HG03439 (cell line): ENCODE results near the gene SPATA33.

Experiments used
- ATAC-seq: cut with Tn5 transposase; IDR thresholded peaks from one replicate; pipeline ENCODE4 v1.9.1; 2021; ENCODE audit warnings: mild to moderate bottlenecking, moderate library complexity; ENCODE audit not compliant: unreplicated experiment

SPATA33 gene

GRCh38 chr16:89657442-89658220 lies at the start of gene SPATA33, which contains the start of gene CHMP1A:
TSS of gene SPATA33 (plus strand) at chr16:89657836. CDS start at chr16:89657912, 76 bp downstream.
TSS of gene CHMP1A (minus strand) at chr16:89657708. CDS start at chr16:89657588, 120 bp downstream.
- peak; percentile 88 for ATAC-seq

- no peak for ATAC-seq
Measured at GRCh38 chr16:89607937-89608740, 49.5 kb upstream of the SPATA33 start.

GRCh38 chr16:89610108-89610453 lies 47.6 kb upstream of the SPATA33 start:
- no peak for ATAC-seq

- no peak for ATAC-seq
Measured at GRCh38 chr16:89612415-89613166, 45.0 kb upstream of the SPATA33 start.

- no peak for ATAC-seq
Measured at GRCh38 chr16:89613231-89613953, 44.2 kb upstream of the SPATA33 start, which contains the start of gene DPEP1. TSS of gene DPEP1 (plus strand) at chr16:89613642. CDS start at chr16:89630411, 16,769 bp downstream.

GRCh38 chr16:89613954-89614459 lies 43.6 kb upstream of the SPATA33 start:
- ATAC-seq, result no peak

- no peak for ATAC-seq
Measured at GRCh38 chr16:89615176-89615575, 42.5 kb upstream of the SPATA33 start.

GRCh38 chr16:89615596-89616090 lies 42.0 kb upstream of the SPATA33 start:
- ATAC-seq, result no peak

- ATAC-seq, result no peak
Measured at GRCh38 chr16:89616623-89617022, 41.0 kb upstream of the SPATA33 start.

GRCh38 chr16:89617036-89617435 lies 40.6 kb upstream of the SPATA33 start:
- no peak for ATAC-seq

- ATAC-seq, result no peak
Measured at GRCh38 chr16:89618109-89618998, 39.3 kb upstream of the SPATA33 start.

- no peak for ATAC-seq
Measured at GRCh38 chr16:89619840-89620239, 37.8 kb upstream of the SPATA33 start.

GRCh38 chr16:89620406-89620841 lies 37.2 kb upstream of the SPATA33 start:
- no peak for ATAC-seq

- no peak for ATAC-seq
Measured at GRCh38 chr16:89621136-89621697, 36.4 kb upstream of the SPATA33 start.

- no peak for ATAC-seq
Measured at GRCh38 chr16:89621698-89622409, 35.8 kb upstream of the SPATA33 start.

- ATAC-seq, result no peak
Measured at GRCh38 chr16:89623511-89624261, 34.0 kb upstream of the SPATA33 start.
